Measurements from ENCODE around the gene TLR5. TPM values are rescaled to one million over a fixed set of nuclear protein-coding genes. Genes with fewer than 3 reads are reported as not detected.

TLR5 gene
- polyA plus RNA-seq, 3 donors, result 35.5 to 58.0 (median 45.7) TPM

- H3K9ac ChIP-seq (ENCODE audit: insufficient read depth, low read length, poor library complexity, severe bottlenecking), result peak overlapping the region; percentile 69
- WGBS (ENCODE audit: insufficient coverage), result 97% methylated on average over 9 of the region's 11 CpGs
- no peaks in the 10 kb centered on the region for H4K20me1 ChIP-seq (ENCODE audit: insufficient read depth, low read length)
- peak overlapping the region; percentile 74 to 87 for H3K27ac ChIP-seq (ENCODE audit: low read depth in 1 of 2, low read length in 2 of 2)
- peak overlapping the region; percentile 74 for H3K4me2 ChIP-seq (replicated peaks; ENCODE audit: extremely low read depth, low read length, poor library complexity, severe bottlenecking)
- DNase-seq, result no peak
- Mint-ChIP-seq H3K4me1 (peaks cover 71% of the 10 kb centered on the region), H3K27me3 (ENCODE audit: low read depth in 3 of 3) (peaks cover 0 to 2% (median 0%) of the 10 kb centered on the region in 3 donors), H3K9me3 (peaks cover 4 to 7% (median 6%) of the 10 kb centered on the region in 7 donors), H3K36me3 (peaks cover 20 to 31% of the 10 kb centered on the region in 2 donors), H3K4me3 (peak overlapping the region; percentile 76 to 90), H3K27ac (peak overlapping the region; percentile 81 to 93 (median 88))
- no peak for TF ChIP-seq CTCF (IDR thresholded peaks at IDR 0.05)
- peaks cover 0 to under 1% of the 10 kb centered on the region in 2 donors for H3K9me3 ChIP-seq (replicated peaks in 1 of 2; ENCODE audit: control insufficient read depth in 1 of 2, insufficient read depth in 1 of 2, low read length in 2 of 2)
- H3K27me3 ChIP-seq (ENCODE audit: control insufficient read depth in 2 of 2, insufficient read depth in 2 of 2, low read length in 2 of 2), result no peaks in the 10 kb centered on the region
- peaks cover 68 to 79% of the 10 kb centered on the region in 2 donors for H3K4me1 ChIP-seq (ENCODE audit: control insufficient read depth in 1 of 2, insufficient read depth in 2 of 2, low read length in 2 of 2)
- intact Hi-C loops (cut with micrococcal nuclease), result loop anchor here in 1 of 2 donors (5.0 kb wide), 1 partner anchor 35 kb away; no protein-coding TSS in a partner anchor
- peak overlapping the region; percentile 57 to 85 (median 62) for H3K4me3 ChIP-seq (replicated peaks in 1 of 3; ENCODE audit: low read depth in 2 of 3, low read length in 3 of 3)
- peaks cover 10% of the 10 kb centered on the region for H3K79me2 ChIP-seq (ENCODE audit: insufficient read depth, low read length)
- peaks cover 2 to 26% of the 10 kb centered on the region in 2 donors for H3K36me3 ChIP-seq (replicated peaks in 1 of 2; ENCODE audit: control insufficient read depth in 1 of 2, insufficient read depth in 2 of 2, low read length in 2 of 2)
- H2AFZ ChIP-seq (ENCODE audit: insufficient read depth, low read depth, low read length, poor library complexity, severe bottlenecking), result peak overlapping the region; percentile 85
Measured at GRCh38 chr1:223142269-223142668, 779 bp downstream of the TLR5 start.

- H3K4me3 Mint-ChIP-seq, result peak overlapping the region in 1 of 2 donors; percentile 63
- WGBS (ENCODE audit: insufficient coverage), result 97% methylated on average over 4 of the region's 10 CpGs
- no peak overlapping the region for H3K27ac ChIP-seq (ENCODE audit: low read depth in 1 of 2, low read length in 2 of 2)
- H3K9ac ChIP-seq (ENCODE audit: insufficient read depth, low read length, poor library complexity, severe bottlenecking), result no peak overlapping the region
- no peaks in the 10 kb centered on the region for H3K27me3 Mint-ChIP-seq (ENCODE audit: low read depth in 3 of 3)
- H3K4me1 ChIP-seq (ENCODE audit: control insufficient read depth in 1 of 2, insufficient read depth in 2 of 2, low read length in 2 of 2), result peaks cover 83 to 93% of the 10 kb centered on the region in 2 donors
- peaks cover 14% of the 10 kb centered on the region for H3K79me2 ChIP-seq (ENCODE audit: insufficient read depth, low read length)
- H3K9me3 Mint-ChIP-seq, result peaks cover 0 to 3% (median 0%) of the 10 kb centered on the region in 7 donors
- H3K4me1 Mint-ChIP-seq, result peaks cover 86% of the 10 kb centered on the region
- no peaks in the 10 kb centered on the region for H3K27me3 ChIP-seq (ENCODE audit: control insufficient read depth in 2 of 2, insufficient read depth in 2 of 2, low read length in 2 of 2)
- no peak for TF ChIP-seq CTCF (IDR thresholded peaks at IDR 0.05)
- peak overlapping the region in 1 of 3 experiments; percentile 3 for H3K4me3 ChIP-seq (replicated peaks in 1 of 3; ENCODE audit: low read depth in 2 of 3, low read length in 3 of 3)
- intact Hi-C loops (cut with micrococcal nuclease), result loop anchor here in 1 of 2 donors (5.0 kb wide), 1 partner anchor 36 kb away; no protein-coding TSS in a partner anchor
- H4K20me1 ChIP-seq (ENCODE audit: insufficient read depth, low read length), result no peaks in the 10 kb centered on the region
- H3K9me3 ChIP-seq (replicated peaks in 1 of 2; ENCODE audit: control insufficient read depth in 1 of 2, insufficient read depth in 1 of 2, low read length in 2 of 2), result no peaks in the 10 kb centered on the region
- H2AFZ ChIP-seq (ENCODE audit: insufficient read depth, low read depth, low read length, poor library complexity, severe bottlenecking), result no peak overlapping the region
- H3K36me3 ChIP-seq (replicated peaks in 1 of 2; ENCODE audit: control insufficient read depth in 1 of 2, insufficient read depth in 2 of 2, low read length in 2 of 2), result peaks cover 2 to 32% of the 10 kb centered on the region in 2 donors
- DNase-seq, result no peak
- H3K27ac Mint-ChIP-seq, result peak overlapping the region in 1 of 7 donors; percentile 20
- peaks cover 25 to 43% of the 10 kb centered on the region in 2 donors for H3K36me3 Mint-ChIP-seq
- H3K4me2 ChIP-seq (replicated peaks; ENCODE audit: extremely low read depth, low read length, poor library complexity, severe bottlenecking), result peak overlapping the region; percentile 23
Measured at GRCh38 chr1:223140611-223141405, 2.2 kb downstream of the TLR5 start.

Measured in CD14-positive monocyte (primary cell).